DOHH2 (cell line): Measurements from ENCODE around the gene RAVER2.

ENCODE experiments used
- EZH2phosphoT487 ChIP-seq: fragments of 200-600 bp; sonication (generic); IDR thresholded peaks from 2 replicates; pipeline ENCODE4 v1.6.1; 2017; ENCODE audit warnings: borderline replicate concordance, mild to moderate bottlenecking, antibody characterized with exemption, low read length, moderate library complexity, mixed read lengths
- TF ChIP-seq, protein P1 (sequence below): fragments of 200-600 bp; sonication (generic); IDR thresholded peaks from one replicate; pipeline ENCODE4 v1.5.1; 2014; ENCODE audit warnings: antibody characterized with exemption, mild to moderate bottlenecking, low read depth, low read length; ENCODE audit not compliant: poor library complexity, severe bottlenecking

GRCh38 chr1:64757213-64757612 lies 12.3 kb downstream of the RAVER2 start:
- TF ChIP-seq, protein P1, sequence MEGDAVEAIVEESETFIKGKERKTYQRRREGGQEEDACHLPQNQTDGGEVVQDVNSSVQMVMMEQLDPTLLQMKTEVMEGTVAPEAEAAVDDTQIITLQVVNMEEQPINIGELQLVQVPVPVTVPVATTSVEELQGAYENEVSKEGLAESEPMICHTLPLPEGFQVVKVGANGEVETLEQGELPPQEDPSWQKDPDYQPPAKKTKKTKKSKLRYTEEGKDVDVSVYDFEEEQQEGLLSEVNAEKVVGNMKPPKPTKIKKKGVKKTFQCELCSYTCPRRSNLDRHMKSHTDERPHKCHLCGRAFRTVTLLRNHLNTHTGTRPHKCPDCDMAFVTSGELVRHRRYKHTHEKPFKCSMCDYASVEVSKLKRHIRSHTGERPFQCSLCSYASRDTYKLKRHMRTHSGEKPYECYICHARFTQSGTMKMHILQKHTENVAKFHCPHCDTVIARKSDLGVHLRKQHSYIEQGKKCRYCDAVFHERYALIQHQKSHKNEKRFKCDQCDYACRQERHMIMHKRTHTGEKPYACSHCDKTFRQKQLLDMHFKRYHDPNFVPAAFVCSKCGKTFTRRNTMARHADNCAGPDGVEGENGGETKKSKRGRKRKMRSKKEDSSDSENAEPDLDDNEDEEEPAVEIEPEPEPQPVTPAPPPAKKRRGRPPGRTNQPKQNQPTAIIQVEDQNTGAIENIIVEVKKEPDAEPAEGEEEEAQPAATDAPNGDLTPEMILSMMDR = no peak
- TF ChIP-seq EZH2phosphoT487 = no peak
